ENCODE results near the gene RMP24.

The RMP24 gene

Small RNAs within 50 kb of the gene (small RNA-seq; reads per million reads assigned to genes)
- 0.21 reads per million for gene MIR3929

All from skeletal muscle satellite cell (primary cell).